OCI-LY1 (cell line): ENCODE data around the gene XRCC4.

Experiments
- H2AFZ ChIP-seq: fragments of 200-600 bp; sonication (generic), shearing (Covaris generic); 2 replicates; pipeline ENCODE4 v1.6.0; 2014; ENCODE audit warnings: antibody characterized with exemption, mild to moderate bottlenecking, low read length
- H3F3A ChIP-seq: fragments of 200-600 bp; sonication (generic), shearing (Covaris generic); 2 replicates; pipeline ENCODE4 v1.6.0; 2014; ENCODE audit warnings: mild to moderate bottlenecking, antibody characterized with exemption, low read length, moderate library complexity; ENCODE audit not compliant: insufficient read depth
- H3K27ac ChIP-seq: fragments of 200-600 bp; sonication (generic); 2 replicates; pipeline ENCODE4 v1.5.1; 2014; ENCODE audit warnings: low read length, mixed run types, mild to moderate bottlenecking, low read depth; ENCODE audit not compliant: poor library complexity, severe bottlenecking
- H3K27me3 ChIP-seq: fragments of 200-600 bp; sonication (generic); 2 replicates; pipeline ENCODE4 v1.6.0; 2014; ENCODE audit warnings: antibody characterized with exemption, mild to moderate bottlenecking, low read length, moderate library complexity; ENCODE audit not compliant: insufficient read depth
- H3K36me3 ChIP-seq: fragments of 200-600 bp; sonication (generic); 2 replicates; pipeline ENCODE4 v1.6.1; 2014; ENCODE audit warnings: mild to moderate bottlenecking, antibody characterized with exemption, low read length, moderate library complexity, mixed read lengths; ENCODE audit not compliant: insufficient read depth
- H3K4me1 ChIP-seq: fragments of 200-600 bp; sonication (generic); 2 replicates; pipeline ENCODE4 v1.5.1; 2014; ENCODE audit warnings: mild to moderate bottlenecking, low read length, moderate library complexity; ENCODE audit not compliant: insufficient read depth, severe bottlenecking
- H3K4me2 ChIP-seq: fragments of 200-600 bp; sonication (generic), shearing (Covaris generic); 2 replicates; pipeline ENCODE4 v1.6.1; 2014; ENCODE audit warnings: low read length
- H3K4me3 ChIP-seq: fragments of 200-600 bp; sonication (generic); 2 replicates; pipeline ENCODE4 v1.5.1; 2014; ENCODE audit warnings: low read length, low read depth, mild to moderate bottlenecking, mixed read lengths; ENCODE audit not compliant: poor library complexity, severe bottlenecking
- H3K79me2 ChIP-seq: fragments of 200-600 bp; shearing (Covaris generic); 2 replicates; pipeline ENCODE4 v1.6.1; 2016; ENCODE audit warnings: mixed run types, low read length, mixed read lengths; ENCODE audit not compliant: insufficient read depth
- H3K9ac ChIP-seq: fragments of 200-600 bp; sonication (generic), shearing (Covaris generic); 2 replicates; pipeline ENCODE4 v1.6.1; 2014; ENCODE audit warnings: mild to moderate bottlenecking, low read length, mixed read lengths
- H3K9me2 ChIP-seq: fragments of 200-600 bp; sonication (generic), shearing (Covaris generic); 2 replicates; pipeline ENCODE4 v1.6.1; 2014; ENCODE audit warnings: low read depth, mild to moderate bottlenecking, low read length, mixed read lengths
- H3K9me3 ChIP-seq: fragments of 200-600 bp; shearing (Covaris generic); 2 replicates; pipeline ENCODE4 v1.6.1; 2014; ENCODE audit warnings: low read length, mixed read lengths
- H4K20me1 ChIP-seq: fragments of 200-600 bp; sonication (generic), shearing (Covaris generic); 2 replicates; pipeline ENCODE4 v1.6.0; 2016; ENCODE audit warnings: mild to moderate bottlenecking, low read length; ENCODE audit not compliant: insufficient read depth
- CTCF ChIP-seq: fragments of 200-600 bp; sonication (generic), shearing (Covaris generic); IDR thresholded peaks from 2 replicates; pipeline ENCODE4 v1.5.1; 2017; ENCODE audit warnings: mild to moderate bottlenecking, antibody characterized with exemption, low read length, moderate library complexity, mixed read lengths
- EZH2 ChIP-seq: fragments of 200-600 bp; sonication (generic), shearing (Covaris generic); IDR thresholded peaks from 2 replicates; pipeline ENCODE4 v1.8.0; 2017; ENCODE audit warnings: borderline replicate concordance, mixed run types, mild to moderate bottlenecking, antibody characterized with exemption, low read length, moderate library complexity, mixed read lengths

XRCC4 gene

GRCh38 chr5:83142526-83142925 is 65.2 kb downstream of the XRCC4 start:
- no peak overlapping the region for H3K4me3 ChIP-seq
- no peak overlapping the region for H2AFZ ChIP-seq
- no peak overlapping the region for H3K4me2 ChIP-seq
- TF ChIP-seq CTCF (no peak), EZH2 (no peak)
- H3K27ac ChIP-seq: no peak overlapping the region
- H4K20me1 ChIP-seq: no peaks in the 10 kb centered on the region
- no peaks in the 10 kb centered on the region for H3K9me3 ChIP-seq
- no peaks in the 10 kb centered on the region for H3K27me3 ChIP-seq
- no peaks in the 10 kb centered on the region for H3K9me2 ChIP-seq
- H3K9ac ChIP-seq: no peak overlapping the region
- H3K79me2 ChIP-seq: no peaks in the 10 kb centered on the region
- H3F3A ChIP-seq: no peaks in the 10 kb centered on the region
- no peaks in the 10 kb centered on the region for H3K36me3 ChIP-seq
- no peaks in the 10 kb centered on the region for H3K4me1 ChIP-seq

- Histone ChIP-seq H3K27ac (no peak overlapping the region), H3K27me3 (no peaks in the 10 kb centered on the region), H3K4me3 (no peak overlapping the region), H3K4me2 (no peak overlapping the region), H3K9me2 (no peaks in the 10 kb centered on the region), H3K36me3 (no peaks in the 10 kb centered on the region), H4K20me1 (no peaks in the 10 kb centered on the region), H3K9me3 (no peaks in the 10 kb centered on the region), H3K79me2 (no peaks in the 10 kb centered on the region), H3K4me1 (no peaks in the 10 kb centered on the region), H3K9ac (no peak overlapping the region), H3F3A (no peaks in the 10 kb centered on the region), H2AFZ (no peak overlapping the region)
- TF ChIP-seq CTCF: no peak
- TF ChIP-seq EZH2: no peak
These were observed 67.9 kb downstream of the XRCC4 start for GRCh38 chr5:83145241-83145640.

- no peaks in the 10 kb centered on the region for H3K4me1 ChIP-seq
- no peak overlapping the region for H3K27ac ChIP-seq
- H3K9me3 ChIP-seq: no peaks in the 10 kb centered on the region
- H3K4me2 ChIP-seq: no peak overlapping the region
- H3K36me3 ChIP-seq: no peaks in the 10 kb centered on the region
- TF ChIP-seq CTCF (no peak), EZH2 (no peak)
- no peaks in the 10 kb centered on the region for H3K9me2 ChIP-seq
- no peak overlapping the region for H2AFZ ChIP-seq
- no peaks in the 10 kb centered on the region for H3K27me3 ChIP-seq
- no peaks in the 10 kb centered on the region for H4K20me1 ChIP-seq
- H3K79me2 ChIP-seq: no peaks in the 10 kb centered on the region
- H3K9ac ChIP-seq: no peak overlapping the region
- H3F3A ChIP-seq: no peaks in the 10 kb centered on the region
- no peak overlapping the region for H3K4me3 ChIP-seq
These were observed 68.6 kb downstream of the XRCC4 start for GRCh38 chr5:83145882-83146331.
